Smooth muscle cell (in vitro differentiated cells): ENCODE results near the gene CPOX. TPM values are rescaled to one million over a fixed set of nuclear protein-coding genes. Genes with fewer than 3 reads are reported as not detected.

ENCODE experiments used
- DNase-seq: peaks from one replicate; lab custom pipeline; 2025; ENCODE audit not compliant: unreplicated experiment; lab: John Stamatoyannopoulos, UW
- H2AFZ ChIP-seq: fragments of 200-600 bp; sonication (generic); 2 replicates; pipeline ENCODE4 v1.6.0; 2016; ENCODE audit warnings: antibody characterized with exemption, low read depth, mild to moderate bottlenecking
- H3F3A ChIP-seq: fragments of 200-600 bp; sonication (generic); 2 replicates; pipeline ENCODE4 v1.6.0; 2017; ENCODE audit warnings: antibody characterized with exemption, low read depth
- H3K27ac ChIP-seq: fragments of 200-600 bp; sonication (generic); 2 replicates; pipeline ENCODE4 v1.5.1; 2016; ENCODE audit warnings: low read depth, mild to moderate bottlenecking
- H3K27me3 ChIP-seq: fragments of 200-600 bp; sonication (generic); 2 replicates; pipeline ENCODE4 v1.6.1; 2016; ENCODE audit warnings: low read depth, mild to moderate bottlenecking
- H3K36me3 ChIP-seq: fragments of 200-600 bp; sonication (generic); 2 replicates; pipeline ENCODE4 v1.5.1; 2016; ENCODE audit warnings: low read depth
- H3K4me1 ChIP-seq: fragments of 200-600 bp; sonication (generic); 2 replicates; pipeline ENCODE4 v1.5.1; 2016; ENCODE audit warnings: low read depth
- H3K4me2 ChIP-seq: fragments of 200-600 bp; sonication (generic); 2 replicates; pipeline ENCODE4 v1.6.0; 2016; ENCODE audit warnings: mild to moderate bottlenecking
- H3K4me3 ChIP-seq: fragments of 200-600 bp; sonication (generic); 2 replicates; pipeline ENCODE4 v1.5.1; 2016; ENCODE audit warnings: mild to moderate bottlenecking
- H3K79me2 ChIP-seq: fragments of 200-600 bp; sonication (generic); 2 replicates; pipeline ENCODE4 v1.6.0; 2016; ENCODE audit warnings: low read depth, mild to moderate bottlenecking
- H3K9ac ChIP-seq: fragments of 200-600 bp; sonication (generic); 2 replicates; pipeline ENCODE4 v1.6.0; 2016; ENCODE audit warnings: low read depth
- H3K9me3 ChIP-seq: fragments of 200-600 bp; sonication (generic); replicated peaks from 2 replicates; pipeline ENCODE4 v1.5.1; 2016; ENCODE audit warnings: low read depth
- H4K20me1 ChIP-seq: fragments of 200-600 bp; sonication (generic); 2 replicates; pipeline ENCODE4 v1.6.0; 2016; ENCODE audit warnings: low read depth
- WGBS: methylation state at CpG from one replicate; pipeline ENCODE4 v1.1.7; 2016; ENCODE audit warnings: low lambda C conversion rate; 5-methylcytosine and 5-hydroxymethylcytosine counted together
- polyA plus RNA-seq: library from polyadenylated mRNA; unstranded; fragments of >200 nt; fragmentation: Nextera tagmentation; extraction: Ambion mirVana; gene quantifications from 2 replicates; pipeline ENCODE4 v1.2.1, GENCODE V29; 2016
- total RNA-seq: library from RNA; depleted of rRNA; stranded (reverse); fragments of >200 nt; gene quantifications from 2 replicates; pipeline ENCODE4 v1.2.3, GENCODE V29; 2014
- TF ChIP-seq, protein P1 (sequence below): fragments of 200-600 bp; sonication (generic); IDR thresholded peaks from 2 replicates; pipeline ENCODE4 v1.5.1; 2017; ENCODE audit warnings: borderline replicate concordance, mild to moderate bottlenecking, antibody characterized with exemption; ENCODE audit not compliant: insufficient read depth, poor library complexity, severe bottlenecking

Gene CPOX
- total and polyA plus RNA-seq, 2 experiments from 2014 or later = 19.3 to 44.8 TPM

DNA sequence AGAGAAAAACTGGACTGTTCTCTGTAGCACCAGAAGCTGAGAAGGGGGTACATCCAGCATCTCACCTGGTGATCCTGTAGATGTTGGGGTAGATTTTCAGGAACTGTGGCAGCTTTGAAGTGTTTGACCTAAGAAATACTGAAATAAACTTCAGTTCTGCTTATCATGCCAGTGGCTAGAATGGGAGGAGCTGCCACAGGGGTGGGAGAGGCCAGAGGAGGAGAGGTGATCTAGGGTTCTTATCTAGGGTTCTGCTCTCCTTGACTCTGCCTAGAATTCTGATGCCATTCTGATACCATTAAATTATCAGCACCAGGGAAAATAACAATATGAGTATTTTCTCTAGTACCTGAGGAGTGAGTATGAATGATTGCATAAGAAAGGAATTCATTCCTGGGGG is 10.2 kb upstream of the CPOX start:
- H3K79me2 ChIP-seq = no peaks in the 10 kb centered on the region
- DNase-seq = no peak
- H3K9me3 ChIP-seq = no peaks in the 10 kb centered on the region
- H3K9ac ChIP-seq = no peak overlapping the region
- H2AFZ ChIP-seq = no peak overlapping the region
- H3K36me3 ChIP-seq = no peaks in the 10 kb centered on the region
- no peak overlapping the region for H3K27ac ChIP-seq
- H3K27me3 ChIP-seq = no peaks in the 10 kb centered on the region
- no peak overlapping the region for H3K4me3 ChIP-seq
- no peaks in the 10 kb centered on the region for H3F3A ChIP-seq
- H4K20me1 ChIP-seq = no peaks in the 10 kb centered on the region
- TF ChIP-seq, protein P1, sequence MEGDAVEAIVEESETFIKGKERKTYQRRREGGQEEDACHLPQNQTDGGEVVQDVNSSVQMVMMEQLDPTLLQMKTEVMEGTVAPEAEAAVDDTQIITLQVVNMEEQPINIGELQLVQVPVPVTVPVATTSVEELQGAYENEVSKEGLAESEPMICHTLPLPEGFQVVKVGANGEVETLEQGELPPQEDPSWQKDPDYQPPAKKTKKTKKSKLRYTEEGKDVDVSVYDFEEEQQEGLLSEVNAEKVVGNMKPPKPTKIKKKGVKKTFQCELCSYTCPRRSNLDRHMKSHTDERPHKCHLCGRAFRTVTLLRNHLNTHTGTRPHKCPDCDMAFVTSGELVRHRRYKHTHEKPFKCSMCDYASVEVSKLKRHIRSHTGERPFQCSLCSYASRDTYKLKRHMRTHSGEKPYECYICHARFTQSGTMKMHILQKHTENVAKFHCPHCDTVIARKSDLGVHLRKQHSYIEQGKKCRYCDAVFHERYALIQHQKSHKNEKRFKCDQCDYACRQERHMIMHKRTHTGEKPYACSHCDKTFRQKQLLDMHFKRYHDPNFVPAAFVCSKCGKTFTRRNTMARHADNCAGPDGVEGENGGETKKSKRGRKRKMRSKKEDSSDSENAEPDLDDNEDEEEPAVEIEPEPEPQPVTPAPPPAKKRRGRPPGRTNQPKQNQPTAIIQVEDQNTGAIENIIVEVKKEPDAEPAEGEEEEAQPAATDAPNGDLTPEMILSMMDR = no peak
- H3K4me2 ChIP-seq = no peak overlapping the region
- no peaks in the 10 kb centered on the region for H3K4me1 ChIP-seq

DNA sequence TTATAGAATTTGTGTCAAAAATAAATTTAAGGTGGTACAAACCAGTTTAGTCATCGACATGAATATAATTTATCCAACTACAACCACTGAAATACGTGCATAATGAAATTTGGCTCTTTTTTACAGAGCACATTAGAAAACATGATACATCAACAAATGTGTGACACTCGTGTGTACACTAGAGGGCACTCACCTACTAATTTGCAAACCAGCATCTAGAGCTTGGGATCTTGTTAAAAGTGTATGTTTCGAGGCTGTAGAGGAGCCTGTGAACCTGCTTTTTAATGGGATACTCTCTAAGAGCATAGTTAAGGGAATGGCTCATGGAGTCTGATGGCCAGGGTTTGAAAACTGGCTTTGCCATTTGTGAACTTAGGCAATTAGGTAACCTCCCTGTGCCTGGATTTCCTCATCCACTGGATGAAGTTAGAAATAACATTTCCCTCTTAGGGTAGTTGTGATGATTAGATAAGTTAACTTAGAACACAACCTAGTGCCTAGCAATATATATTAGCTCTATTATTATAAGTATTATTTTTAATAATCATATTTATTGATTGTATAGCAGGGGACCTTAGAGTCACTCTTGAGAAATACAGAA is 8.8 kb upstream of the CPOX start:
- Histone ChIP-seq H3F3A (no peaks in the 10 kb centered on the region), H4K20me1 (no peaks in the 10 kb centered on the region), H3K27me3 (no peaks in the 10 kb centered on the region), H3K4me1 (no peaks in the 10 kb centered on the region), H3K36me3 (no peaks in the 10 kb centered on the region), H3K4me3 (no peak overlapping the region), H2AFZ (no peak overlapping the region), H3K9ac (no peak overlapping the region), H3K9me3 (no peaks in the 10 kb centered on the region), H3K79me2 (no peaks in the 10 kb centered on the region), H3K27ac (no peak overlapping the region), H3K4me2 (no peak overlapping the region)
- no peak for DNase-seq
- TF ChIP-seq, protein P1 = peak; percentile 72
- 7% methylated on average over 4 of the region's 4 CpGs for WGBS

DNA sequence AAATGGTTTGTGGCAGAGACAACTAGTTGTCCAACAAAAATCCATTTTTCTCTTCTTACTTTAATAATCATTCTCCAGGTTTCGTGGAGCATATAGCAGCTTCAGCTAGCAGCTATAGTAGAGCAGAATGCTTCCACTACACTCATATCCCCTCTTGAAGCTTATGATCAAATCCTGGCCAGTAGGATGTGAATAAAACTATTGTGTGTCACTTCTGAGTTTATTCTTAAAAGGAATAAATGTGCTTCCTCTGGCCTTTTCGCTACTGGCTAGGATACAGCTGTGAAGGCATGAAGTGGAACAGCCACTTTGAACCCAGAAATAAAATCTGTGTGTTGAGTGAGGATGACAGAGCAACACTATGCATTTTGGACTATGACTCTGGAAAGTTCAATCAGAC is 7.8 kb upstream of the CPOX start:
- H3K27ac ChIP-seq = no peak overlapping the region
- no peak for DNase-seq
- no peaks in the 10 kb centered on the region for H3K9me3 ChIP-seq
- no peak overlapping the region for H3K4me2 ChIP-seq
- H3K79me2 ChIP-seq = no peaks in the 10 kb centered on the region
- TF ChIP-seq, protein P1 = no peak
- no peaks in the 10 kb centered on the region for H3K27me3 ChIP-seq
- H3K4me1 ChIP-seq = no peaks in the 10 kb centered on the region
- H3F3A ChIP-seq = no peaks in the 10 kb centered on the region
- H2AFZ ChIP-seq = no peak overlapping the region
- H3K36me3 ChIP-seq = no peaks in the 10 kb centered on the region
- no peak overlapping the region for H3K9ac ChIP-seq
- WGBS = 96% methylated on average over 2 of the region's 2 CpGs
- no peaks in the 10 kb centered on the region for H4K20me1 ChIP-seq
- no peak overlapping the region for H3K4me3 ChIP-seq

DNA sequence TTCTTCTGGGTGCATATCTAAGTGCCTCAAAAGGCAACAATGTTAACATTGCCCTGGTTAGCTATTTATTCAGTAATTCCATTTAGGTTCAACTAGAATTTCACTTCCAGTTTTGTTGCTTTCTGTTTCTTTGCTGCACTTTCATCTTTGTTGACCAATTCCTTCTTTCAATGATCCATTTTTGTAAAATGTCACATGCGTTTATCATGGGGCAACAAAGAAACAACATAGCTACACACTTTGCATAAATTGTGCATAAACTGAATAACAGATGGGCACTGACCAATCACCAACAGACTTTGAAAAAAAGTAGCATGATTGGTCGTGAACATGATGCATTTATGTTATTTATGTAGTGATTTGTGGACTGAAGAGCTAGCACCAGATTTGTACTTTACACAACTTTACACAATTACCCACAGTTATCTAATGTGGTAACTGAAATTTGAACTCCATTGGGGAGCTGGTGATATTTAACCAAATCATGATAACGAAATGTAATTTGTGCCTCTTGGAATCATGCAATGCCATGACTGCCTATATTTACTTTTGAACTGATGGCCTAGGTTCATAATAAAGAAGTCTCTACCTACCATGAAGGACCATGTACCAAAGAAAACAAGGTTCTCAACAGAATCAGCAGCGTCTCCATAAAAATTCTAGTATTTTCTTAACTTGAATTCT is 7.1 kb upstream of the CPOX start:
- H3K4me1 ChIP-seq = no peaks in the 10 kb centered on the region
- H3K4me2 ChIP-seq = no peak overlapping the region
- no peaks in the 10 kb centered on the region for H4K20me1 ChIP-seq
- WGBS = 89% methylated on average over 4 of the region's 4 CpGs
- H3K79me2 ChIP-seq = no peaks in the 10 kb centered on the region
- no peak for DNase-seq
- H2AFZ ChIP-seq = no peak overlapping the region
- TF ChIP-seq, protein P1 = no peak
- H3K27me3 ChIP-seq = no peaks in the 10 kb centered on the region
- no peak overlapping the region for H3K9ac ChIP-seq
- no peak overlapping the region for H3K4me3 ChIP-seq
- H3K27ac ChIP-seq = no peak overlapping the region
- H3K36me3 ChIP-seq = no peaks in the 10 kb centered on the region
- H3K9me3 ChIP-seq = no peaks in the 10 kb centered on the region
- H3F3A ChIP-seq = no peaks in the 10 kb centered on the region
